HUES48 (cell line): ENCODE measurements around the gene IER5.

ENCODE experiments used
- H3K27ac ChIP-seq: one replicate; pipeline ENCODE4 v1.7.0; 2013; ENCODE audit warnings: low read depth, low read length, inconsistent platforms
- H3K27me3 ChIP-seq: 2 replicates; pipeline ENCODE4 v1.6.1; 2013; ENCODE audit warnings: mild to moderate bottlenecking, low read length; ENCODE audit not compliant: control insufficient read depth, insufficient read depth
- H3K36me3 ChIP-seq: 2 replicates; pipeline ENCODE4 v1.6.1; 2013; ENCODE audit warnings: low read length; ENCODE audit not compliant: control insufficient read depth, insufficient read depth
- H3K4me1 ChIP-seq: 2 replicates; pipeline ENCODE4 v1.6.1; 2013; ENCODE audit warnings: mild to moderate bottlenecking, low read length; ENCODE audit not compliant: control insufficient read depth, insufficient read depth
- H3K4me3 ChIP-seq: 2 replicates; pipeline ENCODE4 v1.5.1; 2013; ENCODE audit warnings: mild to moderate bottlenecking, low read depth, low read length
- H3K9ac ChIP-seq: 2 replicates; pipeline ENCODE4 v1.6.1; 2013; ENCODE audit warnings: mild to moderate bottlenecking, low read depth, low read length, moderate library complexity
- H3K9me3 ChIP-seq: 2 replicates; pipeline ENCODE4 v1.6.1; 2013; ENCODE audit warnings: low read length; ENCODE audit not compliant: control insufficient read depth, insufficient read depth

The IER5 gene

DNA sequence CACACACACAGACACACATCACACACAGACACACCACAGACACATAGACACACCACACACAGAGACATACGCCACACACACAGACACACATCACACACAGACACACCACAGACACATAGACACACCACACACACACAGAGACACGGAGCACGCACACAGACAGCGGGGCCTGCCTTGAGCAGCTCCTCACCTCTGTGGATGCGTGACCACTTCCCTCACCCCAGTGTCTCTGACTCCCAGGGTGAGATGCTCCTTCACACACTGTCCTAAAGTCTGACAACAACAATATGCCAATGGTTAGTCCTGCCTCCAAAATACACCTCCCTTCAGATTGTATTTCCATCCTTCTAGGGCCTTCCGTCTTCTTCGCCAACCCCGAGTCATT lies 48.2 kb downstream of the IER5 start:
- Histone ChIP-seq H3K36me3 (no peaks in the 10 kb centered on the region), H3K27me3 (peaks cover 8% of the 10 kb centered on the region; the same call in 1 of the 2 replicates), H3K4me1 (peaks cover 21% of the 10 kb centered on the region), H3K9ac (no peak overlapping the region), H3K27ac (no peak overlapping the region), H3K4me3 (no peak overlapping the region), H3K9me3 (no peaks in the 10 kb centered on the region)

- Histone ChIP-seq H3K27ac (no peak overlapping the region), H3K27me3 (peaks cover 13% of the 10 kb centered on the region; the same call in 1 of the 2 replicates), H3K4me1 (peaks cover 27% of the 10 kb centered on the region), H3K36me3 (no peaks in the 10 kb centered on the region), H3K9ac (no peak overlapping the region), H3K4me3 (no peak overlapping the region), H3K9me3 (no peaks in the 10 kb centered on the region)
Observed at GRCh38 chr1:181137217-181137743, 48.8 kb downstream of the IER5 start.

DNA sequence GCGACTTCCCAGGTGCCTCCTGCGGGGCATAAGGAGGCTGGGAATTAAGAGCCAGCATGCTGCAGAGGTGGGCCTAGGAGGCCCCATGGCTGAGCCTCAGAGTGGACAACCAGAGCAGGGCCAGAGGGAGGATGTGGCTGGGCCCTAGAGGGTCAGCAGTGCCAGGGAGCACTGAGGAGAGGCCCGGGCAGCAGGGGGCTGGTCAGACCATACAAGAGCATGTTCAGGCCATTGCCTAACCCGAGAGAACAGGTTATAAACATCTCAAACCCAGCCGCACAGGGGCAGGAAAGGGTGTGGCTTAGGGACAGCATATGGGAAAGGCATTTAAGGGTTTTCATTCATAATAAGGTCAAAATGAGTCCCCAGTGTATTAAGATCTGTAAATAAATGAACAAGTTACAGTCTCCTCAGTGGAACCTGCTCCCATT lies 51.1 kb downstream of the IER5 start:
- peaks cover 15% of the 10 kb centered on the region for H3K4me1 ChIP-seq
- no peak overlapping the region for H3K9ac ChIP-seq
- no peaks in the 10 kb centered on the region for H3K36me3 ChIP-seq
- H3K27me3 ChIP-seq: peaks cover 24% of the 10 kb centered on the region; the same call in 1 of the 2 replicates
- no peaks in the 10 kb centered on the region for H3K9me3 ChIP-seq
- H3K4me3 ChIP-seq: no peak overlapping the region
- no peak overlapping the region for H3K27ac ChIP-seq

- no peaks in the 10 kb centered on the region for H3K36me3 ChIP-seq
- peaks cover 24% of the 10 kb centered on the region; the same call in 1 of the 2 replicates for H3K27me3 ChIP-seq
- peaks cover 8% of the 10 kb centered on the region; the same call in 1 of the 2 replicates for H3K4me1 ChIP-seq
- no peaks in the 10 kb centered on the region for H3K9me3 ChIP-seq
- H3K4me3 ChIP-seq: no peak overlapping the region
- H3K27ac ChIP-seq: no peak overlapping the region
- no peak overlapping the region for H3K9ac ChIP-seq
Observed at GRCh38 chr1:181140398-181140797, 51.9 kb downstream of the IER5 start.

DNA sequence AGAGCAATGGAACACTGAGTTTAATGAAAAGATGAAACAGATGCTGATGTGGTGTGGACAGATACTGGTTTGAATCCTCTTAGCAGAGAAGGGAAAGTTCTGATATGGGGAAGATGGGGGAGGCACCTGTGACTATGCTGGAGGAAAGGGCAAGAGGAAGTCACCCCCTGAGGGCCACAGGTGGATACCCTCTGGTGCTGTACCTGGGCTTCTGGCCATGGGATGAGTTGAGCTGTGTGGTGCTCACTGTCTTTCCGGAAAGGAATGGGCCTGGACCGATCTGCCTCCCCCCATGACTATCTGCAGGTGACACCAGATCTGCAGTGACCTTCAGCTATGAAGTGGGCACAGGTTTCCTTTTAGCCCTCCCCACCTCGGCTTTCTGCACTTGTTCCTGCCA lies 52.4 kb downstream of the IER5 start:
- Histone ChIP-seq H3K36me3 (no peaks in the 10 kb centered on the region), H3K9ac (no peak overlapping the region), H3K27ac (no peak overlapping the region), H3K27me3 (peaks cover 24% of the 10 kb centered on the region; the same call in 1 of the 2 replicates), H3K9me3 (no peaks in the 10 kb centered on the region), H3K4me1 (peaks cover 8% of the 10 kb centered on the region; the same call in 1 of the 2 replicates), H3K4me3 (no peak overlapping the region)

GRCh38 chr1:181141431-181141910 lies 53.0 kb downstream of the IER5 start:
- Histone ChIP-seq H3K27me3 (peaks cover 24% of the 10 kb centered on the region; the same call in 1 of the 2 replicates), H3K9me3 (no peaks in the 10 kb centered on the region), H3K4me1 (peaks cover 8% of the 10 kb centered on the region; the same call in 1 of the 2 replicates), H3K36me3 (no peaks in the 10 kb centered on the region), H3K4me3 (no peak overlapping the region), H3K9ac (no peak overlapping the region), H3K27ac (no peak overlapping the region)
